Esophagus muscularis mucosa (tissue), 4 donors: ENCODE data around the gene ITPKC. TPM values are rescaled to one million over a fixed set of nuclear protein-coding genes. Genes with fewer than 3 reads are reported as not detected.

Experiments used
- DNase-seq: peaks from one replicate; pipeline ENCODE4 v3.0.0-alpha.2; 2017; ENCODE audit errors: extremely low spot score
- H3K27ac ChIP-seq, 4 donors: fragments of 200-600 bp; sonication (generic); replicated peaks in 1 of 4; 1 replicate in 3 of 4; 2 replicates in 1 of 4; pipeline ENCODE4 v1.5.1; 2016 to 2019; ENCODE audit warnings: mild to moderate bottlenecking in 1 of 4
- H3K27me3 ChIP-seq, 4 donors: fragments of 200-600 bp; sonication (generic); one replicate each; pipeline versions ENCODE4 v1.5.1 to v1.6.0; 2016 to 2019
- H3K36me3 ChIP-seq, 4 donors: fragments of 200-600 bp; sonication (generic); one replicate each; pipeline ENCODE4 v1.5.1; 2016 to 2019
- H3K4me1 ChIP-seq, 4 donors: fragments of 200-600 bp; sonication (generic); one replicate each; pipeline ENCODE4 v1.5.1; 2016 to 2019
- H3K4me3 ChIP-seq, 4 donors: fragments of 200-600 bp; sonication (generic); 1 replicate in 2 of 4; 2 replicates in 2 of 4; pipeline ENCODE4 v1.5.1; 2016 to 2019; ENCODE audit warnings: mild to moderate bottlenecking in 4 of 4, moderate library complexity in 1 of 4
- H3K9me3 ChIP-seq, 4 donors: fragments of 200-600 bp; sonication (generic); 1 replicate in 3 of 4; 2 replicates in 1 of 4; pipeline ENCODE4 v1.5.1; 2016 to 2019
- EP300 ChIP-seq: sonication (generic); formaldehyde crosslinking; IDR thresholded peaks from one replicate; pipeline ENCODE4 v1.6.1; 2017; ENCODE audit warnings: antibody characterized with exemption
- POLR2A ChIP-seq: fragments of 450-650 bp; IDR thresholded peaks from one replicate; pipeline ENCODE4 v1.6.1; 2017; ENCODE audit warnings: antibody characterized with exemption, moderate library complexity, mild to moderate bottlenecking, low read depth
- POLR2AphosphoS5 ChIP-seq, 2 donors: sonication (generic); formaldehyde crosslinking; IDR thresholded peaks; one replicate each; pipeline ENCODE4 v1.6.1; 2017; ENCODE audit warnings: antibody characterized with exemption in 2 of 2
- WGBS: methylation state at CpG from one replicate; pipeline ENCODE4 v1.1.5; 2018; 5-methylcytosine and 5-hydroxymethylcytosine counted together
- intact Hi-C: fragments of 100-400 bp; cut with DNase I; formaldehyde crosslinking; loops from one replicate; pipeline ENCODE4 v1.15.1; 2023
- total RNA-seq, 4 donors: library from RNA; depleted of rRNA; stranded (reverse); fragments of >200 nt; gene quantifications; one replicate each; pipeline versions ENCODE4 v1.1.0 to v1.2.1, GENCODE V29; 2016
- TF ChIP-seq, protein P1 (sequence below), 3 experiments: fragments of 200-600 bp in 2 of 3; fragments of 450-650 bp in 1 of 3; sonication (generic) in 2 of 3; IDR thresholded peaks; one replicate each; pipeline ENCODE4 v1.5.1; 2017 to 2019; ENCODE audit warnings: antibody characterized with exemption in 3 of 3, mild to moderate bottlenecking in 2 of 3, moderate library complexity in 1 of 3

The ITPKC gene
- total RNA-seq, 4 donors from 2014 or later: 28.7 to 123 (median 33.3) TPM

DNA sequence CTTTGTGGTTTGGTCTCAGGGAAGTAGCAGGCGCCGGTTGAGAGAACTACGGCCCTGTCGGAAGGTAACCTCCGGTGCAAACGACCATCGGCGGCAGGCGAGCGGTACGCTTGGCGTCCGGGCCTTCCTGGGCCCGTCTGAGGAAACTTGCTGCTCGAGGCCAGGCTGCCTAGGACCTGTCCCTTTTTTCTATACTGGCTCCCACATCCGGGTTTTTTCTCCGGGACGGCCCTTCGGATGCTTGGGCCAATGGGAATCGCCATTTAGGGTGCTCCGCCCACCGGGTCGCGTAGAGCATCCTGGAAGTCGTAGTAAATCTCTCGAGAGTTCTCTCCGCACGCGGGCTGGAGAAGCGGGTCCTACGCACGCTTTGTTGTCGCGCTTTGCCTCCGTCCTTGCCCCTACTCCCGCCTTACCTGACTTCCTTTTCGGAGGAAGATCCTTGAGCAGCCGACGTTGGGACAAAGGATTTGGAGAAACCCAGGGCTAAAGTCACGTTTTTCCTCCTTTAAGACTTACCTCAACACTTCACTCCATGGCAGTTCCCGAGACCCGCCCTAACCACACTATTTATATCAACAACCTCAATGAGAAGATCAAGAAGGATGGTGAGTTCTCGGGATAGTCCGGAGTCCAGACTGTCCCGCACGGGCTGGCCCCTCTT lies 34.1 kb downstream of the ITPKC start, which contains the start of gene SNRPA:
Gene SNRPA, plus strand, starts transcription at position 330 of the 664 bp plus-strand sequence. Its CDS starts 206 bp downstream, at position 536.
- no peaks in the 10 kb centered on the region for H3K27me3 ChIP-seq
- intact Hi-C loops: loop anchor here (5.0 kb wide), 2 partner anchors 46 to 66 kb away; partner anchors contain the start of gene EGLN2
- H3K4me1 ChIP-seq: peaks cover 46 to 64% (median 59%) of the 10 kb centered on the region in 4 donors
- H3K9me3 ChIP-seq: no peaks in the 10 kb centered on the region
- peaks cover 4 to 20% (median 7%) of the 10 kb centered on the region in 4 donors for H3K36me3 ChIP-seq
- peak within 1 kb of the TSS; percentile 89 to 98 (median 92) for H3K27ac ChIP-seq
- DNase-seq: peak; percentile 100
- H3K4me3 ChIP-seq: peak within 1 kb of the TSS; percentile 65 to 82 (median 72)
- TF ChIP-seq EP300 (no peak), POLR2AphosphoS5 (IDR thresholded peaks at IDR 0.05) (peak; percentile 90 to 96), POLR2A (peak; percentile 76)
- TF ChIP-seq, protein P1, sequence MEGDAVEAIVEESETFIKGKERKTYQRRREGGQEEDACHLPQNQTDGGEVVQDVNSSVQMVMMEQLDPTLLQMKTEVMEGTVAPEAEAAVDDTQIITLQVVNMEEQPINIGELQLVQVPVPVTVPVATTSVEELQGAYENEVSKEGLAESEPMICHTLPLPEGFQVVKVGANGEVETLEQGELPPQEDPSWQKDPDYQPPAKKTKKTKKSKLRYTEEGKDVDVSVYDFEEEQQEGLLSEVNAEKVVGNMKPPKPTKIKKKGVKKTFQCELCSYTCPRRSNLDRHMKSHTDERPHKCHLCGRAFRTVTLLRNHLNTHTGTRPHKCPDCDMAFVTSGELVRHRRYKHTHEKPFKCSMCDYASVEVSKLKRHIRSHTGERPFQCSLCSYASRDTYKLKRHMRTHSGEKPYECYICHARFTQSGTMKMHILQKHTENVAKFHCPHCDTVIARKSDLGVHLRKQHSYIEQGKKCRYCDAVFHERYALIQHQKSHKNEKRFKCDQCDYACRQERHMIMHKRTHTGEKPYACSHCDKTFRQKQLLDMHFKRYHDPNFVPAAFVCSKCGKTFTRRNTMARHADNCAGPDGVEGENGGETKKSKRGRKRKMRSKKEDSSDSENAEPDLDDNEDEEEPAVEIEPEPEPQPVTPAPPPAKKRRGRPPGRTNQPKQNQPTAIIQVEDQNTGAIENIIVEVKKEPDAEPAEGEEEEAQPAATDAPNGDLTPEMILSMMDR (IDR thresholded peaks at IDR 0.05): peak in 1 of 3 experiments; percentile 17
- under 1% methylated on average over 25 of the region's 46 CpGs for WGBS

DNA sequence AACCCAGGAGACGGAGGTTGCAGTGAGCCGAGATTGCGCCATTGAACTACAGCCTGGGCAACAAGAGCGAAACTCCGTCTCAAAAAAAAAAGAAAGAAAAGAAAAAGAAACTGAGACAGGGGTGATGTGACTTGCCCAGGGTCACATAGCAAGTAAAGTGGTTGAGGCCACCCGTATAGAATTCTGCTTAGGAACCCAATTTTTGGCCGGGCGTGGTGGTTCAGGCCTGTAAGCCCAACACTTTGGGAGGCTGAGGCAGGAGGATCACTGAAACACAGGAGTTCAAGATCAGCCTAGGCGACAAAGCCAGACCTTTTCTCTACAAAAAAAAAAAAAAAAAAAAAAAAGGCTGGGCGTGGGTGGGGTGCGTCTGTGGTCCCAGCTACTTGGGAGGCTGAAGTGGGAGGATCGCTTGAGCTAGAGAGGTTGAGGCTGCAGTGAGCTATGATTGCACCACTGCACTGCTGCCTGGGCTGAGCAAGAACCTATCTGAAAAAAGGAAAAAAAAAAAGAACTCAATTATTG lies 35.4 kb downstream of the ITPKC start:
- H3K27me3 ChIP-seq: no peaks in the 10 kb centered on the region
- no peaks in the 10 kb centered on the region for H3K9me3 ChIP-seq
- peak overlapping the region; percentile 89 to 98 (median 92) for H3K27ac ChIP-seq
- WGBS: 84% methylated on average over 12 of the region's 12 CpGs
- DNase-seq: no peak
- peaks cover 51 to 77% (median 71%) of the 10 kb centered on the region in 4 donors for H3K4me1 ChIP-seq
- H3K4me3 ChIP-seq: peak overlapping the region; percentile 65 to 82 (median 72)
- H3K36me3 ChIP-seq: peaks cover 7 to 33% (median 19%) of the 10 kb centered on the region in 4 donors
- TF ChIP-seq POLR2A (no peak), EP300 (no peak), POLR2AphosphoS5 (IDR thresholded peaks at IDR 0.05) (no peak)
- TF ChIP-seq, protein P1 (IDR thresholded peaks at IDR 0.05): no peak
- intact Hi-C loops: loop anchor here (5.0 kb wide), 2 partner anchors 45 to 65 kb away; partner anchors contain the start of gene EGLN2

DNA sequence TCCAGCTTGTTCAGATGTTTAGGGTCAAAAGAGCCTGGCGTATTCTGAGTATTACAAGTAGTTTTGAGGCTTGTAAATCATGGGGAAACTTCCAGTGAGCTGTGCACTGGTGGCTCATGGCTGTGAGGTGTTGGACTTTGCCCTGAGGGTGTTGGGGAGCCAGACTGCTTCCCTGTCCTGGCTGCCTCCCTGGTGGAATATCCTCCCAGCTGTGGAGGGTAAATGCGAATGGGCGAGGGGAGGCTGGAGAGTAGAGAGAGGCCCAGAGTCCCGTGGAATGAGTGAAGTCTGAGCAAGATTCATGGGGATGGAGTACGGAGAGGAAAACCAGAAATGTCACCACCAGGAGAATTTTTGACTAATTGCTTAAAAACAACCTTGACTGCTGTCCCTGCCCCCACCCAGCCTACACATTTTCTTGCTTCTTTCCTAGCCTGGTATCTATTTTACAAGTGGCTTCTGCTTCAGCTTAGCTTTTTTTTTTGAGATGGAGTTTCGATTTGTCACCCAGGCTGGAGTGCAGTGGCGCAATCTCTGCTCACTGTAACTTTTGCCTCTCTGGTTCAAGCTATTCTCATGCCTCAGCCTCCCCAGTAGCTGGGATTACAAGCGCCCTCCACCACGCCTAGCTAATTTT lies 37.8 kb downstream of the ITPKC start:
- Histone ChIP-seq H3K36me3 (peaks cover 28 to 57% (median 43%) of the 10 kb centered on the region in 4 donors), H3K4me1 (peaks cover 37 to 60% (median 57%) of the 10 kb centered on the region in 4 donors), H3K27me3 (no peaks in the 10 kb centered on the region), H3K27ac (no peak overlapping the region), H3K4me3 (peak overlapping the region in 3 of 4 donors; percentile 2 to 24 (median 7)), H3K9me3 (no peaks in the 10 kb centered on the region)
- DNase-seq: no peak
- TF ChIP-seq EP300: no peak
- TF ChIP-seq, protein P1 (IDR thresholded peaks at IDR 0.05): no peak
- no peak for TF ChIP-seq POLR2AphosphoS5 (IDR thresholded peaks at IDR 0.05)
- TF ChIP-seq POLR2A: no peak
- 80% methylated on average over 9 of the region's 9 CpGs for WGBS
- intact Hi-C loops: loop anchor here (5.0 kb wide), 2 partner anchors 43 to 63 kb away; partner anchors contain the start of gene EGLN2

DNA sequence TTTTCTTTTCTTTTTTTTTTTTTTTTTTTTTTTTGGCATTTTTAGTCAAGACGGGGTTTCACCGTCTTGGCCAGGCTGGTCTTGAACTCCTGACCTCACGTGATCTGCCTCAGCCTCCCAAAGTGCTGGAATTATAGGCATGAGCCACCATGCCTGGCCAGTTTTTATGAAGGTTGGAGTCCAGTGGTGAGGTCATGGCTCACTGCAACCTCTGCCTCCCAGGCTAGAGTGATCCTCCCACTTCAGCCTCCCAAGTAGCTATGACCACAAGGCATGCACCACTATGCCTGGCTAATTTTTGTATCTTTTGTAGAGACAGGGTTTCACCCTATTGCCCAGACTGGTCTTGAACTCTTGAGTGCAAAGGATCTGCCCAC lies 38.3 kb downstream of the ITPKC start:
- peaks cover 33 to 62% (median 48%) of the 10 kb centered on the region in 4 donors for H3K36me3 ChIP-seq
- no peak overlapping the region for H3K27ac ChIP-seq
- H3K4me1 ChIP-seq: peaks cover 33 to 56% (median 53%) of the 10 kb centered on the region in 4 donors
- no peaks in the 10 kb centered on the region for H3K9me3 ChIP-seq
- H3K27me3 ChIP-seq: no peaks in the 10 kb centered on the region
- intact Hi-C loops: no loop called here
- DNase-seq: no peak
- no peak overlapping the region for H3K4me3 ChIP-seq
- TF ChIP-seq POLR2A: no peak
- no peak for TF ChIP-seq EP300
- no peak for TF ChIP-seq POLR2AphosphoS5 (IDR thresholded peaks at IDR 0.05)
- TF ChIP-seq, protein P1 (IDR thresholded peaks at IDR 0.05): no peak
- WGBS: 100% methylated on average over 3 of the region's 3 CpGs
